HG03378 (cell line): ENCODE results near the gene TRPC1.
"Not testable (repeated sequence)": the region's sequence is repeated elsewhere in the genome, so short reads cannot be mapped to it uniquely, and the experiment has no call there.

Experiments used
- ATAC-seq: cut with Tn5 transposase; IDR thresholded peaks from one replicate; pipeline ENCODE4 v1.9.1; 2021; ENCODE audit warnings: mild to moderate bottlenecking, moderate library complexity; ENCODE audit not compliant: unreplicated experiment

The TRPC1 gene

GRCh38 chr3:142723968-142724681, at the start of gene TRPC1:
TSS of gene TRPC1 (plus strand) at chr3:142724034. CDS start at chr3:142724560, 526 bp downstream.
- ATAC-seq, result peak; percentile 82

GRCh38 chr3:142676151-142676550, 47.7 kb upstream of the TRPC1 start:
- no peak for ATAC-seq

GRCh38 chr3:142680710-142681109, 43.1 kb upstream of the TRPC1 start:
- ATAC-seq, result no peak

- no peak for ATAC-seq
Measured at GRCh38 chr3:142690613-142691012, 33.2 kb upstream of the TRPC1 start.

DNA sequence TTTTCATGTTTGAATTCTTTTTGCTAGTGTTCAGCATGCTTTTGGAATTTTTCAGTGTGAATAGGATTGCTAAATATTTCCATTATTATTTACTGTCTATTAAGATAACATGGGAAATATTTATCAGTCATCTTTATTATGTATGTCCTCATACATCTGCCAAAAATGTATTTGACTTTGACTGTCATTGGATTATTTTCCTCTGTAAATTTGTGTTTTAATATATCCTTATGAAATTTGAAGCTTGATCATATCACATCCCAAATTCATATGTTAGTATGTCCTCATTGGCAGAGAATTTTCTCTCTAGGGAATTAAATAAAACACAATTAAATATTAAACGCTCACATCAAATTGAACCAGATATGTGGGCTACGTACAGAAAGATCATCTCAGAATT, 32.3 kb upstream of the TRPC1 start:
- ATAC-seq, result no peak

DNA sequence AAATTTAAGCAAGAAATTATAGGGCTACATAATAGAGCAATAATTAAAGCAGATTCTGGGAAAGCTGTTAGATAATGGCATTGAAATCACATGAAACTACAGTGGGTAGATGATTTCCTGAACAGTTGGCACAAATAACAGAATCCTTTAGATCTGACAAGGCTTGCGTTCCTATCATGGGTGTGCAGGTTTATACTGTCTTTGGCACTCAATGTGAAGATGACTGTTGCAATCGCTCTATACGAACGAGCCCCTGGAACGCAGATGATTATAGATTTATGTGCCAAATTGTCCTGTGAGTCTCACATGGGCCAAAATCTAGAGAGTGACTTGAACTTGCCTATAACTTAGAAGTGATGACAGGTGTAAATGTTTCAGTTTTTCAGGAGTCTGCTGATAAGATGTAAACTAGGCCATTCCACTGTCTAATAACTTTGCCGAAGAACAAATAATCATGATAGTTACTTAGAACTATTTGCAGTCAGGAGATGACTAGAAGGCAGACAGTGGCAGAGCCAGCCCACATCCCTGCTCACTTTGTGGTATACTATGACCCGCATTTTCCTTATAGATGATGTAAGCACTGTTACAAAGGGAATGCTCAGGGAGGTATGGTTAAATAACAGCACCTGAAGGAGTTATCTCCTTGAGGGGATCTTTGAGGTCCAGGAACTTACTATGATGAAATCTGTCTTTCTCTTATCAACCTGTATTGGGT, 30.5 kb upstream of the TRPC1 start:
- ATAC-seq, result no peak

DNA sequence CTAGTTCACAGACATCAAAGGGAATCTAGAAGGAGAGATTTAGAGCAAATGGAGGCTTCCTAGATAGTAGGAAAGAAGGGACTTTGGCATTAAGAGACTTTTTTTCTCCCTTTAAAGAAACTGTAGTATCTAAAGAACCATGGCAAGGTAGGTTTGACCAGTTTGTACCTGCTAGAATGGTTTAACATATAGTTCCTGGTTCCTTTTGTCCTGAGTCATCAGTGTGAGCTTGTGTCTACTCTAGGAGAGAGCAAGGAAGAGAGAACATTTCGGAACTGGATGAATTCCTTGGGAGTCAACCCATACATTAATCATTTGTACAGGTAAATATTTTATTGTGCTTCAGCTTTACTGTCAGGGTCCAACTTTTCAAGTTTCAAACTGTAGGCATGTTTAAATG, 29.6 kb upstream of the TRPC1 start:
- no peak for ATAC-seq

DNA sequence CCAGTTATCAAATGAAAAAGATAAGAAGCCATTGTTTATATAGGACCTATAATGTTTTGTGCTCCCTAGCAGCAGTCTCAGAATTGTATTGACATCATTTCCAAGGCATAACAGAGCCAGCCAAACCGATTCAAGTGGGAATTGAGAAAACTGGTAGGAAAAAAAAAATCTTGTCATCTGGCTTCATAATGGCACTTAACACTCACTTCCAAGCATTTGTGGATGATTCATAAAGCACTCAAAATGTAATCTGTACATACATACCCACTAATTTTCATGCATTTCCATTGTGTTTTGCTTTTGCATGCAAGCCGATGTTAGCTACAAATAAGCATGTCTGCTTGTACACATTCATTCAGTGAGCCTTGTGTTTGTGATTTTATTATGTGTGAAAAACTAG, 18.6 kb upstream of the TRPC1 start:
- ATAC-seq, result no peak

GRCh38 chr3:142706321-142707127, 17.3 kb upstream of the TRPC1 start:
- ATAC-seq, result no peak

DNA sequence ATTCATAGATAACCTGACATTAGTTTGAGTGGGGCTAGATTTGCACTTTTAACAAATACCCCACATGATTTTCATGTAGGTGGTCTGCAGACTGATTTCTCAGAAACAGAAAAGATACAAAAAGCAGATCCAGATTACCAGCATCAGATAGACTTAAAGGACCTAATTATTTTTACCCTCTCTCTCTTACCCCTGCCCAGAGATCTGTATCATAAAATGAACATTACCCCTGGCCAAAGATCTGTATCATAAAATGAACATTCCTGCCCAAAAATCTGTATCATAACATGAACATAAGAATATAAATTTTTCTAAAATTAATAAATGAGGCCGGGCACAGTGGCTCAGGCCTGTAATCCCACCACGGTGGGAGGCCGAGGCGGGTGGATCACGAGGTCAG, 14.6 kb upstream of the TRPC1 start:
- no peak for ATAC-seq

DNA sequence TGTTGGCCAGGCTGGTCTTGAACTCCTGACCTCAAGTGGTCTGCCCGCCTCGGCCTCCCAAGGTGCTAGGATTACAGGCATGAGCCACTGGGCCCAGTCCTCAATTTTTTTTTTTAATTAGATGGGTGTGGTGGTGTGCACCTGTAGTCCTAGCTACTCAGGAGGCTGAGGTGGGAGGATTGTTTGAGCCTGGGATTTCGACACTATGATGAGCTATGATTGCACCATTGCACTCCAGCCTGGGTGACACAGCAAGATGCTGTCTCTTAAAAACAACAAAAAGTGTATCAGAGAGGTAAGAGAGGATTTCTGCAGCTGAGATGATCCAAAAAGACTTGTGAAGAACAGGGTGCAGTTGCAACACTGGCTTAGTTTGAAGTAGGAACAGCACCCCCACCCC, 9.0 kb upstream of the TRPC1 start:
- not testable (repeated sequence) for ATAC-seq

DNA sequence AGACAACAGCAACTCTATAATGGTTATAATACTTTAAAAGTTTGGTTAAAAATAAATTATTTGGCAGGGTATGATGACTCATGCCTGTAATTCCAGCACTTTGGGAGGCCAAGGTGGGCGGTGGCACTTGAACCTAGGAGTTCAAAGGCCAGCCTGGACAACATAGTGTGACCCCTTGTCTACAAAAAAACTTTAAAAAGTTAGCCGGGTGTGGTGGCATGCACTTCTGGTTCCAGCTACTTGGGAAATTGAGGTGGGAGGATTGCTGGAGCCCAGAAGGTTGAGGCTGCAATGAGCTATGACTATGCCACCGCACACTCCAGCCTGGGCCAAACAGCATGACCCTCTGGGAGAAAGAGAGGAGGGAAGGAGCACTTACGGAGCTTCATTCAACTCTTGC, 7.7 kb upstream of the TRPC1 start:
- no peak for ATAC-seq

DNA sequence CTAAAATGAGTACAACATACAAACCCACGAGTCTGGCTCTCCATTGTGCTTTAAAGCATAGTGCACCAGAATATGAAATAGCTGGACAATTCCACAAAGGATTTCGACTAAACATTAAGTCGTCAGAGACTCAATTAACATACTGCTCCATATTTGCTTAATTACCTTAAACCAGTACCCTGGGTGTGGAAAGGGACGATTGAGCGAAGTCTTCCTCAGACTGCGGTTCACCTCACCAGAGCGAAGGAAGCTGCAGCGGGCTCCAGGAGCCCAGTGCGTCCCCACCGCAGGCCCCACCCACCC, 218 bp upstream of the TRPC1 start:
- ATAC-seq, result no peak

- ATAC-seq, result peak; percentile 14
Measured at GRCh38 chr3:142724682-142725356, 985 bp downstream of the TRPC1 start.

DNA sequence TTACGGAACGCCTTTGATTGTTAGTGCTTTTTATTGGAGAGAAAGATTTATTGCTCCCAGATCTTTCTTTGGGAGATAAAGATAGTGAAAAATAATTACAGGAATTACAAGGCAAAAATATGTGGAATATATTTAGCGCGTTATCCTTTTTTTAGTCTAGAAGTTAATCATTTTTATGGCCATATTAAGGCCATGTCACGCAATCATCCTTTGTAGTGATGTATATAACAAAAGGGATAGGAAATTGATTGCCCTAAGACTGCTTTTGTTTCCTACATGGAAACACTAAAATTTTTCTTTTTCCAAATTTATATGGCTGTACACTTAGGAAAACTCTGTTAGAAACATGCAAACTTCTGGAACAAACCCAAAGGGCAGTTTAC, 1.5 kb downstream of the TRPC1 start:
- no peak for ATAC-seq

GRCh38 chr3:142726017-142726416, 2.2 kb downstream of the TRPC1 start:
- no peak for ATAC-seq

- ATAC-seq, result no peak
Measured at GRCh38 chr3:142732066-142732465, 8.2 kb downstream of the TRPC1 start.

GRCh38 chr3:142734834-142735233, 11.0 kb downstream of the TRPC1 start:
- no peak for ATAC-seq

GRCh38 chr3:142735462-142735861, 11.6 kb downstream of the TRPC1 start:
- ATAC-seq, result no peak

DNA sequence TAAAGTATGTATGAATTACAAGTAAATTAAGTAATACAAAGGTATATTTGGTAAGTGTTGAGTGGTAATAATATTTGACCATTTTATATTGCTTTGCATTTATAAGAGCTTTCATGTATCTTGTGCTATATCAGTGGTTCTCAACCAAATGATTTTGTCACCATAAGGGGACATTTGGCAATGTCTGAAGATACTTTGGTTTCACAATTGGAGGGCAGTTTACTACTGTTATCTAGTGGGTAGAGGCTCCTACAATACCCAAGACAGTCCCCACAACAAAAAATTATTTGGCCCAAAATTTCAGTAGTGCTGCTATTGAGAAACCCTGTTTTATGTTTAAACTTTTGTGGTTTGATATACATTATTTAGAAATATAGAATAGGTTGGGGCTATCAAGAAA, 14.6 kb downstream of the TRPC1 start:
- no peak for ATAC-seq

- ATAC-seq, result no peak
Measured at GRCh38 chr3:142746646-142747045, 22.8 kb downstream of the TRPC1 start.
